ENCODE data around the gene LRP5.

Gene LRP5

GRCh38 chr11:68312117-68312779 lies at the start of gene LRP5:
TSS of gene LRP5 (plus strand) at chr11:68312591. CDS start at chr11:68312715, 124 bp downstream.
- no peak for DNase-seq (ENCODE audit: low read depth)

- DNase-seq (ENCODE audit: low read depth), result no peak
These were observed 48.9 kb upstream of the LRP5 start for GRCh38 chr11:68263444-68264035.

- no peak for DNase-seq (ENCODE audit: low read depth)
These were observed 48.1 kb upstream of the LRP5 start for GRCh38 chr11:68264244-68264643.

- DNase-seq (ENCODE audit: low read depth), result no peak
These were observed 47.5 kb upstream of the LRP5 start for GRCh38 chr11:68264741-68265540.

GRCh38 chr11:68266121-68266891 lies 46.1 kb upstream of the LRP5 start:
- no peak for DNase-seq (ENCODE audit: low read depth)

- no peak for DNase-seq (ENCODE audit: low read depth)
These were observed 45.2 kb upstream of the LRP5 start for GRCh38 chr11:68266936-68267880.

- DNase-seq (ENCODE audit: low read depth), result no peak
These were observed 44.5 kb upstream of the LRP5 start for GRCh38 chr11:68267881-68268240.

GRCh38 chr11:68269414-68270081 lies 42.8 kb upstream of the LRP5 start:
- no peak for DNase-seq (ENCODE audit: low read depth)

GRCh38 chr11:68270196-68271022 lies 42.0 kb upstream of the LRP5 start:
- no peak for DNase-seq (ENCODE audit: low read depth)

- no peak for DNase-seq (ENCODE audit: low read depth)
These were observed 41.2 kb upstream of the LRP5 start for GRCh38 chr11:68271023-68271780.

GRCh38 chr11:68271781-68272608 lies 40.4 kb upstream of the LRP5 start, which contains the start of gene C11orf24:
TSS of gene C11orf24 (minus strand) at chr11:68271973. CDS start at chr11:68263767, 8,206 bp downstream.
- no peak for DNase-seq (ENCODE audit: low read depth)

- DNase-seq (ENCODE audit: low read depth), result no peak
These were observed 39.2 kb upstream of the LRP5 start for GRCh38 chr11:68273026-68273738.

- DNase-seq (ENCODE audit: low read depth), result no peak
These were observed 38.1 kb upstream of the LRP5 start for GRCh38 chr11:68274306-68274705.

GRCh38 chr11:68275721-68276507 lies 36.5 kb upstream of the LRP5 start:
- DNase-seq (ENCODE audit: low read depth), result no peak

- no peak for DNase-seq (ENCODE audit: low read depth)
These were observed 35.5 kb upstream of the LRP5 start for GRCh38 chr11:68276861-68277260.

- DNase-seq (ENCODE audit: low read depth), result no peak
These were observed 32.7 kb upstream of the LRP5 start for GRCh38 chr11:68279676-68280075.
